ENCODE data around the gene TNIK. TPM values are rescaled to one million over a fixed set of nuclear protein-coding genes. Genes with fewer than 3 reads are reported as not detected.

The TNIK gene
- polyA plus RNA-seq, 1 of the 3 experiments (the other 2 are of a cell fraction): 19.4 TPM

- H3K4me1 ChIP-seq (ENCODE audit: control insufficient read depth in 1 of 2, insufficient read depth in 2 of 2, low read depth in 1 of 2, low read length in 1 of 2): no peaks in the 10 kb centered on the region; a peak in 1 of 4 replicates
- CTCF ChIA-PET: no interaction called here
- DNase-seq: no peak
- H3F3A ChIP-seq (replicated peaks; ENCODE audit: insufficient read depth): no peaks in the 10 kb centered on the region
- H3K9me3 ChIP-seq: no peaks in the 10 kb centered on the region
- H3K9ac ChIP-seq: no peak overlapping the region
- H3K4me2 ChIP-seq: no peak overlapping the region
- TF ChIP-seq FOSL2 (IDR thresholded peaks at IDR 0.05; ENCODE audit: borderline replicate concordance, low read depth) (no peak), GABPA (IDR thresholded peaks at IDR 0.05; ENCODE audit: low read depth) (no peak), JUND (IDR thresholded peaks at IDR 0.05) (no peak), NRF1 (IDR thresholded peaks at IDR 0.05; ENCODE audit: low read depth, low read length) (no peak), IRF3 (IDR thresholded peaks at IDR 0.05; ENCODE audit: low read depth, low read length) (no peak), FOXM1 (IDR thresholded peaks at IDR 0.05; ENCODE audit: low read depth) (no peak)
- H3K36me3 ChIP-seq (replicated peaks in 1 of 2; ENCODE audit: control insufficient read depth in 1 of 2, insufficient read depth in 2 of 2, low read length in 1 of 2): no peaks in the 10 kb centered on the region
- no peaks in the 10 kb centered on the region; the same call in 1 of the 2 replicates for H4K20me1 ChIP-seq (ENCODE audit: insufficient read depth)
- WGBS (ENCODE audit: low lambda C conversion rate): 95% methylated on average over 9 of the region's 9 CpGs
- POLR2A ChIA-PET: no interaction called here
- H3K9me2 ChIP-seq: no peaks in the 10 kb centered on the region
- H3K4me3 ChIP-seq (ENCODE audit: low read depth in 2 of 2, low read length in 1 of 2): no peak overlapping the region
- H3K79me2 ChIP-seq (ENCODE audit: insufficient read depth): peaks cover 12% of the 10 kb centered on the region
- H2AFZ ChIP-seq (ENCODE audit: low read depth): no peak overlapping the region
- no peaks in the 10 kb centered on the region for H3K27me3 ChIP-seq (ENCODE audit: insufficient read depth)
- no peak overlapping the region for H3K27ac ChIP-seq (ENCODE audit: low read depth in 2 of 2, low read length in 1 of 2)
These were observed 126.3 kb downstream of the TNIK start for GRCh38 chr3:171333784-171334464.

- no peaks in the 10 kb centered on the region for H3K27me3 ChIP-seq (ENCODE audit: insufficient read depth)
- H3K4me1 ChIP-seq (ENCODE audit: control insufficient read depth in 1 of 2, insufficient read depth in 2 of 2, low read depth in 1 of 2, low read length in 1 of 2): no peaks in the 10 kb centered on the region; a peak in 2 of 4 replicates
- no peak overlapping the region for H2AFZ ChIP-seq (ENCODE audit: low read depth)
- no peak overlapping the region for H3K9ac ChIP-seq
- no peak overlapping the region for H3K4me2 ChIP-seq
- DNase-seq: no peak
- no peaks in the 10 kb centered on the region; the same call in 1 of the 2 replicates for H4K20me1 ChIP-seq (ENCODE audit: insufficient read depth)
- H3K9me2 ChIP-seq: no peaks in the 10 kb centered on the region
- CTCF ChIA-PET: interaction anchor here (0.6 kb wide), 1 partner anchor 10 kb away, joined by 4 read pairs; no protein-coding TSS in a partner anchor
- 0 out of 2 replicates have a peak, but pooled peaks cover 4% of the 10 kb centered on the region for H3K79me2 ChIP-seq (ENCODE audit: insufficient read depth)
- no peaks in the 10 kb centered on the region for H3F3A ChIP-seq (replicated peaks; ENCODE audit: insufficient read depth)
- H3K4me3 ChIP-seq (ENCODE audit: low read depth in 2 of 2, low read length in 1 of 2): no peak overlapping the region
- no peaks in the 10 kb centered on the region for H3K9me3 ChIP-seq
- POLR2A ChIA-PET: no interaction called here
- H3K36me3 ChIP-seq (replicated peaks in 1 of 2; ENCODE audit: control insufficient read depth in 1 of 2, insufficient read depth in 2 of 2, low read length in 1 of 2): no peaks in the 10 kb centered on the region
- WGBS (ENCODE audit: low lambda C conversion rate): 91% methylated on average over 3 of the region's 3 CpGs
- H3K27ac ChIP-seq (ENCODE audit: low read depth in 2 of 2, low read length in 1 of 2): no peak overlapping the region
- TF ChIP-seq TAF1 (IDR thresholded peaks at IDR 0.05; ENCODE audit: borderline replicate concordance, low read depth, low read length) (no peak), POLR2AphosphoS5 (IDR thresholded peaks at IDR 0.05; ENCODE audit: low read depth, low read length) (no peak), FOSL2 (IDR thresholded peaks at IDR 0.05; ENCODE audit: borderline replicate concordance, low read depth) (no peak), TEAD4 (IDR thresholded peaks at IDR 0.05; ENCODE audit: borderline replicate concordance, insufficient read depth) (no peak), ZBTB33 (IDR thresholded peaks at IDR 0.05; ENCODE audit: borderline replicate concordance, low read depth) (no peak), GATA2 (CRISPR knock-in tag; IDR thresholded peaks at IDR 0.05) (no peak), USF2 (IDR thresholded peaks at IDR 0.05; ENCODE audit: borderline replicate concordance, low read depth, low read length) (no peak), CTCF (IDR thresholded peaks at IDR 0.05) (no peak), PBX3 (IDR thresholded peaks at IDR 0.05) (no peak), MAX (IDR thresholded peaks at IDR 0.05; ENCODE audit: low read depth) (no peak), NFIC (IDR thresholded peaks at IDR 0.05; ENCODE audit: borderline replicate concordance) (no peak), GABPA (IDR thresholded peaks at IDR 0.05; ENCODE audit: low read depth) (no peak), EP300 (IDR thresholded peaks at IDR 0.05; ENCODE audit: borderline replicate concordance in 1 of 2, low read depth in 1 of 2, low read length in 1 of 2) (no peak), SIN3A (IDR thresholded peaks at IDR 0.05; ENCODE audit: borderline replicate concordance, low read depth, low read length) (no peak)
These were observed 129.3 kb downstream of the TNIK start for GRCh38 chr3:171330938-171331337.
